SU-DHL-6 (cell line): Measurements from ENCODE around the gene F2RL1.

ENCODE experiments used
- CTCF ChIP-seq: fragments of 200-600 bp; sonication (generic); IDR thresholded peaks from one replicate; pipeline ENCODE4 v1.5.1; 2017; ENCODE audit warnings: antibody characterized with exemption, mild to moderate bottlenecking, low read length, moderate library complexity; ENCODE audit not compliant: insufficient read depth, poor library complexity, severe bottlenecking
- EZH2phosphoT487 ChIP-seq: fragments of 200-600 bp; sonication (generic), shearing (Covaris generic); conservative IDR thresholded peaks from 2 replicates; pipeline ENCODE4 v1.6.1; 2018; ENCODE audit warnings: mild to moderate bottlenecking, antibody characterized with exemption, low read length, moderate library complexity, mixed read lengths

- no peak for TF ChIP-seq EZH2phosphoT487
- TF ChIP-seq CTCF, result no peak
Observed at GRCh38 chr5:76863001-76863400, 44.2 kb downstream of the F2RL1 start.
